GM12865 (cell line): ENCODE measurements around the gene MXD1.

Source experiments
- DNase-seq: peaks from one replicate; pipeline ENCODE4 v3.0.0; 2010; ENCODE audit warnings: low read depth
- H3K4me3 ChIP-seq: 2 replicates; pipeline ENCODE4 v1.5.1; 2011; ENCODE audit warnings: mild to moderate bottlenecking, low read depth, low read length, control low read depth
- CTCF ChIP-seq: IDR thresholded peaks from 2 replicates; pipeline ENCODE4 v1.5.1; 2011; ENCODE audit warnings: low read length, control low read depth, low read depth, inconsistent platforms; ENCODE audit not compliant: insufficient read depth; ENCODE audit errors: missing control alignments

The MXD1 gene

GRCh38 chr2:69989441-69990105 is 74.7 kb downstream of the MXD1 start:
- DNase-seq: no peak
- TF ChIP-seq CTCF: no peak
- H3K4me3 ChIP-seq: no peak overlapping the region
